WTC11 (cell line): ENCODE data around the gene ROBO1. TPM values are rescaled to one million over a fixed set of nuclear protein-coding genes. Genes with fewer than 3 reads are reported as not detected.

Source experiments
- ATAC-seq: fragments of 200-7000 bp; cut with Tn5 transposase; 2 replicates; pipeline ENCODE4 v1.10.0; 2021; ENCODE audit warnings: mild to moderate bottlenecking, moderate library complexity
- CTCF ChIA-PET: fragments of 300-600 bp; sonication (Branson Sonifier 250); formaldehyde crosslinking; loops from one replicate; lab custom pipeline; 2021; ENCODE audit warnings: antibody characterized with exemption; lab: Charles Lee
- POLR2A ChIA-PET: fragments of 350-600 bp; sonication (Branson Sonifier 250); formaldehyde crosslinking; loops from one replicate; lab custom pipeline; 2021; ENCODE audit warnings: antibody characterized with exemption; lab: Charles Lee
- DNase-seq: peaks from one replicate; pipeline ENCODE4 v3.0.0; 2021; ENCODE audit warnings: low spot score
- H3K27ac Mint-ChIP-seq: 2 replicates; pipeline ENCODE4 v1.8.0; 2021; ENCODE audit warnings: mixed read lengths
- H3K27me3 Mint-ChIP-seq: 2 replicates; pipeline ENCODE4 v1.8.0; 2021; ENCODE audit warnings: low read depth, mild to moderate bottlenecking, moderate library complexity, mixed read lengths
- H3K36me3 Mint-ChIP-seq: 2 replicates; pipeline ENCODE4 v1.8.0; 2021; ENCODE audit warnings: mixed read lengths
- H3K4me1 Mint-ChIP-seq: 2 replicates; pipeline ENCODE4 v1.8.0; 2022; ENCODE audit warnings: mixed read lengths
- H3K4me3 Mint-ChIP-seq: 2 replicates; pipeline ENCODE4 v1.8.0; 2021; ENCODE audit warnings: mild to moderate bottlenecking, moderate library complexity, mixed read lengths
- H3K9me3 Mint-ChIP-seq: 2 replicates; pipeline ENCODE4 v1.8.0; 2021; ENCODE audit warnings: mixed read lengths
- AR ChIP-seq: fragments of 250-450 bp; sonication (Bioruptor Pico); IDR thresholded peaks from 2 replicates; pipeline ENCODE4 v1.9.0; 2021; ENCODE audit warnings: mild to moderate bottlenecking
- ATF1 ChIP-seq: sonication (generic); formaldehyde crosslinking; IDR thresholded peaks from 2 replicates; pipeline ENCODE4 v1.8.1; 2023; ENCODE audit warnings: mild to moderate bottlenecking, moderate library complexity, missing genetic modification reagents
- CBFB ChIP-seq: sonication (generic); formaldehyde crosslinking; IDR thresholded peaks from 2 replicates; pipeline ENCODE4 v1.8.1; 2022; ENCODE audit warnings: mild to moderate bottlenecking, low read depth, missing genetic modification reagents
- E2F4 ChIP-seq: sonication (generic); formaldehyde crosslinking; IDR thresholded peaks from 2 replicates; pipeline ENCODE4 v1.8.1; 2022; ENCODE audit warnings: low read depth, mild to moderate bottlenecking, moderate library complexity, missing genetic modification reagents, borderline replicate concordance
- ELF4 ChIP-seq: sonication (generic); formaldehyde crosslinking; IDR thresholded peaks from 2 replicates; pipeline ENCODE4 v1.8.1; 2022; ENCODE audit warnings: low read depth, mild to moderate bottlenecking, moderate library complexity, missing genetic modification reagents
- EMX1 ChIP-seq: fragments of 250-450 bp; sonication (Bioruptor Pico); IDR thresholded peaks from 2 replicates; pipeline ENCODE4 v1.8.0; 2021; ENCODE audit warnings: mild to moderate bottlenecking
- ERG ChIP-seq: fragments of 250-450 bp; sonication (Bioruptor Pico); IDR thresholded peaks from 2 replicates; pipeline ENCODE4 v1.8.0; 2021; ENCODE audit warnings: mild to moderate bottlenecking
- FOXP4 ChIP-seq: sonication (generic); formaldehyde crosslinking; IDR thresholded peaks from 2 replicates; pipeline ENCODE4 v1.8.0; 2022; ENCODE audit warnings: mild to moderate bottlenecking, missing genetic modification reagents
- HMGA2 ChIP-seq: fragments of 250-450 bp; sonication (Bioruptor Pico); IDR thresholded peaks from 2 replicates; pipeline ENCODE4 v1.4.0; 2021; ENCODE audit warnings: mild to moderate bottlenecking, moderate library complexity
- JUN ChIP-seq: sonication (generic); formaldehyde crosslinking; IDR thresholded peaks from 2 replicates; pipeline ENCODE4 v1.8.0; 2023; ENCODE audit warnings: mild to moderate bottlenecking, missing genetic modification reagents
- RELA ChIP-seq: sonication (generic); formaldehyde crosslinking; IDR thresholded peaks from 2 replicates; pipeline ENCODE4 v1.8.1; 2022; ENCODE audit warnings: missing genetic modification reagents, mild to moderate bottlenecking, borderline replicate concordance
- SMAD4 ChIP-seq: sonication (generic); formaldehyde crosslinking; IDR thresholded peaks from 2 replicates; pipeline ENCODE4 v1.8.0; 2022; ENCODE audit warnings: mild to moderate bottlenecking, missing genetic modification reagents
- STAT6 ChIP-seq: sonication (generic); formaldehyde crosslinking; conservative IDR thresholded peaks from 2 replicates; pipeline ENCODE4 v1.8.1; 2023; ENCODE audit warnings: mild to moderate bottlenecking, low read depth, missing genetic modification reagents, moderate library complexity
- TEAD4 ChIP-seq: sonication (generic); formaldehyde crosslinking; IDR thresholded peaks from 2 replicates; pipeline ENCODE4 v1.8.0; 2022; ENCODE audit warnings: mild to moderate bottlenecking, missing genetic modification reagents
- ZBTB43 ChIP-seq: sonication (generic); formaldehyde crosslinking; IDR thresholded peaks from 2 replicates; pipeline ENCODE4 v1.8.1; 2023; ENCODE audit warnings: mild to moderate bottlenecking, missing genetic modification reagents
- ZNF121 ChIP-seq: sonication (generic); formaldehyde crosslinking; IDR thresholded peaks from 2 replicates; pipeline ENCODE4 v1.8.0; 2023; ENCODE audit warnings: missing genetic modification reagents
- ZNF423 ChIP-seq: fragments of 250-450 bp; sonication (Bioruptor Pico); IDR thresholded peaks from 2 replicates; pipeline ENCODE4 v2.1.2; 2022; ENCODE audit warnings: mild to moderate bottlenecking, moderate library complexity
- ZNF425 ChIP-seq: fragments of 250-450 bp; sonication (Bioruptor Pico); conservative IDR thresholded peaks from 2 replicates; pipeline ENCODE4 v1.9.0; 2021; ENCODE audit warnings: mild to moderate bottlenecking
- ZNF671 ChIP-seq: fragments of 250-450 bp; sonication (Bioruptor Pico); IDR thresholded peaks from 2 replicates; pipeline ENCODE4 v1.8.0; 2021; ENCODE audit warnings: mild to moderate bottlenecking
- total RNA-seq: library from RNA; stranded (reverse); gene quantifications from 3 replicates; pipeline ENCODE4 v1.2.3, GENCODE V29; 2021

ROBO1 gene
- total RNA-seq, 1 experiment from 2014 or later = 90.9 TPM

- Mint-ChIP-seq H3K27ac (no peak overlapping the region), H3K9me3 (peaks cover 7% of the 10 kb centered on the region), H3K36me3 (peaks cover 6% of the 10 kb centered on the region; the same call in 1 of the 2 replicates), H3K27me3 (no peaks in the 10 kb centered on the region), H3K4me3 (no peak overlapping the region), H3K4me1 (peaks cover 20% of the 10 kb centered on the region)
- POLR2A ChIA-PET = no interaction called here
- no peak for DNase-seq
- no peak for TF ChIP-seq TEAD4 (CRISPR knock-in tag)
- TF ChIP-seq ZNF671 = no peak
- TF ChIP-seq ZNF121 (CRISPR knock-in tag) = no peak
- no peak for TF ChIP-seq HMGA2 (CRISPR knock-in tag)
- no peak for TF ChIP-seq FOXP4
- TF ChIP-seq ZBTB43 (CRISPR knock-in tag) = no peak
- TF ChIP-seq AR = no peak
- no peak for TF ChIP-seq ERG
- no peak for TF ChIP-seq E2F4 (CRISPR knock-in tag)
- no peak for TF ChIP-seq ELF4 (CRISPR knock-in tag)
- ATAC-seq = no peak
- CTCF ChIA-PET = no interaction called here
Measured at GRCh38 chr3:78999139-78999538, 768.7 kb downstream of the ROBO1 start.

GRCh38 chr3:78995087-78995486 lies 772.7 kb downstream of the ROBO1 start:
- ChIA-PET CTCF (no interaction called here), POLR2A (no interaction called here)
- Mint-ChIP-seq H3K36me3 (peaks cover 15% of the 10 kb centered on the region), H3K27ac (peak overlapping the region; percentile 97), H3K9me3 (peaks cover 15% of the 10 kb centered on the region), H3K4me1 (peaks cover 37% of the 10 kb centered on the region), H3K4me3 (peak overlapping the region; percentile 16; the same call in 1 of the 2 replicates), H3K27me3 (no peaks in the 10 kb centered on the region)
- DNase-seq = no peak
- ATAC-seq = no peak
- TF ChIP-seq RELA (CRISPR knock-in tag) (no peak), EMX1 (CRISPR knock-in tag) (no peak), STAT6 (CRISPR knock-in tag) (no peak), TEAD4 (CRISPR knock-in tag) (no peak), AR (no peak), ATF1 (no peak), SMAD4 (CRISPR knock-in tag) (no peak), JUN (no peak), ZNF425 (CRISPR knock-in tag) (no peak), ZNF423 (CRISPR knock-in tag) (no peak), CBFB (no peak)
